Measurements from ENCODE around the gene DAB2IP.
A peak's percentile ranks its signal among the peaks of the same experiment; 100 is the strongest.

The DAB2IP gene

GRCh38 chr9:121635300-121635876 lies 16.0 kb upstream of the DAB2IP start:
- H3K9me3 Mint-ChIP-seq, result no peaks in the 10 kb centered on the region
- H3K4me3 Mint-ChIP-seq, result no peak overlapping the region
- no peak for TF ChIP-seq CTCF (IDR thresholded peaks at IDR 0.05; ENCODE audit: unreplicated experiment in 3 of 3)
- H3K27me3 Mint-ChIP-seq (ENCODE audit: low read depth), result peaks cover 6% of the 10 kb centered on the region
- no peaks in the 10 kb centered on the region for H3K36me3 Mint-ChIP-seq (ENCODE audit: low read depth)
- peaks cover 66% of the 10 kb centered on the region for H3K4me1 Mint-ChIP-seq
- H3K27ac Mint-ChIP-seq, result peak overlapping the region; percentile 59 to 62 (median 60)

DNA sequence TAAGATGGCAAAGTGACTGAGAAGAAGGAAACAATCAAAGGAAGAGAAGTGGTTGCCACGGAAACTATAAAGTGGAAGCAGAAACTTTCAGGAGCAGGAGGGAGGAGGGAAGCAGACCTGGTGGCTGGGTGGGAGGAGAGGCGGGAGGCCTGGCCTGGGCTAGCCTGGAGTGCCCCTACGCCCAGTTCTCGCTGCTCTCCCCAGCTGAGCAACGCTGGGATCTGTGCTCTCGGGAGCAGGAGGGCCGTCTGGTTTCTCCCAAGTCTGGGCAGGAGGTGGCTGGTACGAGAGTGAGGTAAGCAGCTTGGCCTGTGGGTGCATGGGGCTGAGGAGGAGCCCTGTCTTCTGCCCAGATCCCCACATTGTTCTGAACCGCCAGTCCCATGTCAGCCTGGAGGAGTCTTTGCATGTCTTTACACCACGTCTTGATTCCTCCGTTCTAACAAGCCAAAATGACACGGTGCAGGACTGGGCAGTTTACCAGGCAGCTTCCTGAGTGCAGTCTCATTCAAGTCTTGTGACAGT lies 15.0 kb upstream of the DAB2IP start:
- Mint-ChIP-seq H3K4me1 (peaks cover 66% of the 10 kb centered on the region), H3K27ac (peak overlapping the region; percentile 12 to 71 (median 65)), H3K36me3 (ENCODE audit: low read depth) (no peaks in the 10 kb centered on the region), H3K27me3 (ENCODE audit: low read depth) (peaks cover 6% of the 10 kb centered on the region), H3K9me3 (no peaks in the 10 kb centered on the region), H3K4me3 (no peak overlapping the region)
- TF ChIP-seq CTCF (IDR thresholded peaks at IDR 0.05; ENCODE audit: unreplicated experiment in 3 of 3), result no peak

DNA sequence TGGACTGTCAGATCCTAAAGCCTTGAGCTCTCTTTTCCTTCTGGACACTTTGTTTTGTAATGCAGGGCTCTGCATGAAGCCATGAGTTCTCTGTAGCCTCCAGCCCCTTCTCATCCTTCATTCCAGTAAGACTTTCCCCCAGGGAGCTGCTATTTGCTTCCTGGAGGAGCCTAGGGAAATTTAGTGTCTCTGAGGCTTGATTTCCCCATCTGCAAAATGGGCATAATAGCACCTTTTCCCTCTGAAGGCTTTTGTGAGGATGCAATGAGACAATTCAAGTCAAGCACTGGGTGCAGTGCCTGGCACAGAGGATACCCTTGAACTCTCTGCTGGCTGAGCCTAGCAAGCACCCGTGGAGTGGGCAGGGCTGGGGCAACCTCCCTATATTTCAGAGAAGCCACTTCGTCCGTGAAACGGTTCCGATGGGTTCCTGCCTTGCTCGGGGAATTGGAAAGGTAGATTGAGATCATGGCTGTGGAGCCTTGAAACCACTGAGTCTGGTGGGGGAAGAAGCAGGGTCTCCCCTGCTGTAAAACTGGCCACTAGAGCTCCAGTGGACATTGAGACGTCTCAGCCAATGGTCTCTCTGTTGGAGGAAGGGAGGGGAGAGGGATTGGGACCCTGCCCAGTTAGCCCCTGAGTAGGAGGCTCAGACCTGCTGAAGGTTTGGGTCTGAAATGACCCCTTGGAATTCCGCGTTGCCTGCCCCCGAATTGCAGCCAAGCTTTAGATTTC lies 14.3 kb upstream of the DAB2IP start:
- peak overlapping the region; percentile 2 to 71 (median 61) for H3K27ac Mint-ChIP-seq
- no peaks in the 10 kb centered on the region for H3K36me3 Mint-ChIP-seq (ENCODE audit: low read depth)
- no peaks in the 10 kb centered on the region for H3K9me3 Mint-ChIP-seq
- H3K27me3 Mint-ChIP-seq (ENCODE audit: low read depth), result peaks cover 9% of the 10 kb centered on the region
- no peak for TF ChIP-seq CTCF (IDR thresholded peaks at IDR 0.05; ENCODE audit: unreplicated experiment in 3 of 3)
- peaks cover 72% of the 10 kb centered on the region for H3K4me1 Mint-ChIP-seq
- peak overlapping the region in 1 of 3 experiments; percentile 1 for H3K4me3 Mint-ChIP-seq

DNA sequence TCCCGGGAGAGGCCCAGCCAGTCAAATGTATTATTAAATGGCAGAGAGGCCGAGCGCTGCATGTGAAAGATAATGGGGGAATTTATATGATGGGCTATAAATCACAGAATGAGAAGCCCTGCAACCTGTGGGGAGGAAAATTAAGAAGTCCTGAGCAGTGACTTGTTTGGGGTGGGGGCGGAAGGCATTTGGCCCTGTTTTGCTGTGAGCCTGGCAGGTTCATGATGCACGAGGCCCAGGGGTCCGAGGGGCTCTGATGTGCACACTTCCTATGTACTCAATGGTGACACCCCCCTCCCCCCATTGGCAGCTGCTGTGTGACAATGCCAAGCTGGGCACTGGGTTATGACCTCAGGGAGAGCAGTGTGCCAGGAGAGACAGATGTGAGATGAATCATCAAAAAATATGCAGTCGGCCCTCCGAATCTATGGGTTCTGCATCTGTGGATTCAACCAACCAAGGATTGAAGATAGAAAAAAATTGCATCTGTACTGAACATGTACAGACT lies 13.7 kb upstream of the DAB2IP start:
- Mint-ChIP-seq H3K9me3 (no peaks in the 10 kb centered on the region), H3K27ac (peak overlapping the region; percentile 2 to 61 (median 56)), H3K36me3 (ENCODE audit: low read depth) (no peaks in the 10 kb centered on the region), H3K4me3 (peak overlapping the region in 1 of 3 experiments; percentile 1), H3K27me3 (ENCODE audit: low read depth) (peaks cover 9% of the 10 kb centered on the region), H3K4me1 (peaks cover 71% of the 10 kb centered on the region)
- TF ChIP-seq CTCF (IDR thresholded peaks at IDR 0.05; ENCODE audit: unreplicated experiment in 3 of 3), result no peak

GRCh38 chr9:121638399-121638798 lies 13.0 kb upstream of the DAB2IP start:
- H3K27ac Mint-ChIP-seq, result peak overlapping the region in 2 of 3 experiments; percentile 56 to 61
- H3K36me3 Mint-ChIP-seq (ENCODE audit: low read depth), result peaks cover under 1% of the 10 kb centered on the region
- peaks cover 66% of the 10 kb centered on the region for H3K4me1 Mint-ChIP-seq
- no peak overlapping the region for H3K4me3 Mint-ChIP-seq
- no peak for TF ChIP-seq CTCF (IDR thresholded peaks at IDR 0.05; ENCODE audit: unreplicated experiment in 3 of 3)
- H3K27me3 Mint-ChIP-seq (ENCODE audit: low read depth), result peaks cover 9% of the 10 kb centered on the region
- H3K9me3 Mint-ChIP-seq, result no peaks in the 10 kb centered on the region

Data from nephron (organoid).